Gastroesophageal sphincter (tissue), 4 donors: ENCODE data around the gene PER2. TPM values are rescaled to one million over a fixed set of nuclear protein-coding genes. Genes with fewer than 3 reads are reported as not detected.
"Not testable (repeated sequence)": the region's sequence is repeated elsewhere in the genome, so short reads cannot be mapped to it uniquely, and the experiment has no call there.

ENCODE experiments used
- ATAC-seq: fragments of 150-250 bp; one replicate; pipeline ENCODE4 v1.9.1; 2016; ENCODE audit warnings: mild to moderate bottlenecking, moderate library complexity
- H3K27ac ChIP-seq, 4 donors: fragments of 200-600 bp; sonication (generic) in 3 of 4; 1 replicate in 3 of 4; 2 replicates in 1 of 4; pipeline ENCODE4 v1.5.1; 2016 to 2019
- H3K27me3 ChIP-seq: fragments of 200-600 bp; sonication (generic); one replicate; pipeline ENCODE4 v1.5.1; 2019
- H3K36me3 ChIP-seq, 2 donors: fragments of 200-600 bp; sonication (generic); one replicate each; pipeline ENCODE4 v1.5.1; 2019; ENCODE audit warnings: control low read depth in 1 of 2
- H3K4me1 ChIP-seq, 3 donors: fragments of 200-600 bp; sonication (generic); 1 replicate in 2 of 3; 2 replicates in 1 of 3; pipeline ENCODE4 v1.5.1; 2016 to 2019; ENCODE audit warnings: control low read depth in 2 of 3
- H3K4me3 ChIP-seq, 2 donors: fragments of 200-600 bp; sonication (generic); one replicate each; pipeline ENCODE4 v1.5.1; 2019; ENCODE audit warnings: mild to moderate bottlenecking in 1 of 2, moderate library complexity in 1 of 2
- H3K9me3 ChIP-seq, 3 donors: fragments of 200-600 bp; sonication (generic); one replicate each; pipeline ENCODE4 v1.5.1; 2017 to 2019; ENCODE audit warnings: control low read depth in 2 of 3
- CTCF ChIP-seq, 4 experiments: fragments of 200-600 bp in 2 of 4; fragments of 450-650 bp in 2 of 4; sonication (generic) in 1 of 4; IDR thresholded peaks; one replicate each; pipeline ENCODE4 v1.5.1; 2017 to 2019; ENCODE audit warnings: antibody characterized with exemption in 4 of 4, mild to moderate bottlenecking in 2 of 4, moderate library complexity in 2 of 4
- EP300 ChIP-seq: sonication (generic); formaldehyde crosslinking; IDR thresholded peaks from one replicate; pipeline ENCODE4 v1.6.1; 2017; ENCODE audit warnings: antibody characterized with exemption, mild to moderate bottlenecking
- POLR2A ChIP-seq, 2 donors: fragments of 450-650 bp; IDR thresholded peaks; one replicate each; pipeline ENCODE4 v1.6.1; 2017; ENCODE audit warnings: antibody characterized with exemption in 2 of 2, mild to moderate bottlenecking in 2 of 2, moderate library complexity in 1 of 2
- POLR2AphosphoS5 ChIP-seq: sonication (generic); formaldehyde crosslinking; IDR thresholded peaks from one replicate; pipeline ENCODE4 v1.6.1; 2017; ENCODE audit warnings: antibody characterized with exemption
- WGBS, 2 donors: methylation state at CpG; one replicate each; pipeline ENCODE4 v1.1.5; 2018; ENCODE audit warnings: low coverage in 1 of 2; 5-methylcytosine and 5-hydroxymethylcytosine counted together
- total RNA-seq, 4 donors: library from RNA; depleted of rRNA; stranded (reverse); fragments of >200 nt; gene quantifications; one replicate each; pipeline ENCODE4 v1.1.0, GENCODE V29; 2016

Gene PER2
- total RNA-seq, 4 donors from 2014 or later: 8.7 to 20.5 (median 17.0) TPM

- ATAC-seq: no peak
- TF ChIP-seq EP300 (no peak), POLR2AphosphoS5 (no peak), CTCF (IDR thresholded peaks at IDR 0.05) (no peak), POLR2A (IDR thresholded peaks at IDR 0.05) (no peak)
These were observed 37.3 kb upstream of the PER2 start for GRCh38 chr2:238325694-238326093.

GRCh38 chr2:238324248-238324647, 35.8 kb upstream of the PER2 start:
- 96% methylated on average over 4 to 7 of the region's 7 CpGs for WGBS, 2 donors
- not testable (repeated sequence) for H3K27me3 ChIP-seq, H3K27ac ChIP-seq, ATAC-seq, H3K4me3 ChIP-seq, H3K9me3 ChIP-seq
- Histone ChIP-seq H3K4me1 (peaks cover 0 to 24% (median 17%) of the 10 kb centered on the region in 3 donors), H3K36me3 (peaks cover 0 to 58% of the 10 kb centered on the region in 2 donors)

More at GRCh38 chr2:238325694-238326093, 37.3 kb upstream of the PER2 start:
- peaks cover 0 to 72% of the 10 kb centered on the region in 2 donors for H3K36me3 ChIP-seq
- H3K4me1 ChIP-seq: peaks cover 0 to 16% (median 12%) of the 10 kb centered on the region in 3 donors
- 86 to 87% methylated on average over 5 to 9 of the region's 9 CpGs for WGBS, 2 donors
- H3K4me3 ChIP-seq: no peak overlapping the region
- H3K9me3 ChIP-seq: no peaks in the 10 kb centered on the region
- no peaks in the 10 kb centered on the region for H3K27me3 ChIP-seq
- no peak overlapping the region for H3K27ac ChIP-seq

- no peak overlapping the region for H3K4me3 ChIP-seq
- peaks cover 0 to 26% (median 17%) of the 10 kb centered on the region in 3 donors for H3K4me1 ChIP-seq
- no peaks in the 10 kb centered on the region for H3K9me3 ChIP-seq
- H3K27ac ChIP-seq: no peak overlapping the region
- peaks cover 0 to 36% of the 10 kb centered on the region in 2 donors for H3K36me3 ChIP-seq
- ATAC-seq: no peak
- H3K27me3 ChIP-seq: no peaks in the 10 kb centered on the region
- WGBS, 2 donors: no CpG with 5 or more reads among the region's 10 CpGs
- no peak for TF ChIP-seq EP300
- TF ChIP-seq POLR2A (IDR thresholded peaks at IDR 0.05): no peak
- TF ChIP-seq POLR2AphosphoS5: no peak
- no peak for TF ChIP-seq CTCF (IDR thresholded peaks at IDR 0.05)
These were observed 33.6 kb upstream of the PER2 start for GRCh38 chr2:238322001-238322411.

- no peak for ATAC-seq
- 20% methylated on average over 1 of the region's 9 CpGs; no CpG with 5 or more reads in 1 of the 2 donors for WGBS, 2 donors
- Histone ChIP-seq H3K9me3 (no peaks in the 10 kb centered on the region), H3K4me1 (peaks cover 0 to 26% (median 17%) of the 10 kb centered on the region in 3 donors), H3K27me3 (no peaks in the 10 kb centered on the region), H3K4me3 (peak overlapping the region; percentile 54 to 93), H3K36me3 (peaks cover 0 to 30% of the 10 kb centered on the region in 2 donors), H3K27ac (peak overlapping the region in 2 of 4 donors; percentile 81 to 85)
- TF ChIP-seq POLR2AphosphoS5 (no peak), EP300 (no peak), POLR2A (IDR thresholded peaks at IDR 0.05) (no peak), CTCF (IDR thresholded peaks at IDR 0.05) (no peak)
These were observed 33.1 kb upstream of the PER2 start for GRCh38 chr2:238321467-238321866.

- Histone ChIP-seq H3K27me3 (no peaks in the 10 kb centered on the region), H3K4me3 (peak overlapping the region; percentile 54 to 93), H3K36me3 (peaks cover 0 to 23% of the 10 kb centered on the region in 2 donors), H3K27ac (peak overlapping the region; percentile 0 to 85 (median 82)), H3K4me1 (peaks cover 0 to 26% (median 17%) of the 10 kb centered on the region in 3 donors), H3K9me3 (no peaks in the 10 kb centered on the region)
- ATAC-seq: no peak
- no peak for TF ChIP-seq CTCF (IDR thresholded peaks at IDR 0.05)
- TF ChIP-seq POLR2A (IDR thresholded peaks at IDR 0.05): no peak
- TF ChIP-seq POLR2AphosphoS5: no peak
- no peak for TF ChIP-seq EP300
- WGBS, 2 donors: 0% methylated on average over 1 of the region's 65 CpGs; no CpG with 5 or more reads in 1 of the 2 donors
These were observed 32.4 kb upstream of the PER2 start for GRCh38 chr2:238320648-238321281.
